Measurements from ENCODE around the gene TTC16.
A peak's percentile ranks its signal among the peaks of the same experiment; 100 is the strongest.

TTC16 gene

GRCh38 chr9:127729522-127730256 lies 13.8 kb downstream of the TTC16 start:
- no peak overlapping the region for H3K4me3 ChIP-seq (ENCODE audit: low read length in 2 of 2)
- no peaks in the 10 kb centered on the region for H3K9me3 ChIP-seq (ENCODE audit: control insufficient read depth in 2 of 2, low read length in 2 of 2)
- peaks cover 0 to 5% of the 10 kb centered on the region in 2 donors for H3K36me3 ChIP-seq (ENCODE audit: control insufficient read depth in 2 of 2, insufficient read depth in 2 of 2, low read length in 2 of 2)
- no peak overlapping the region for H3K27ac ChIP-seq (ENCODE audit: low read depth in 2 of 2, low read length in 2 of 2)
- no peak overlapping the region for H3K9ac ChIP-seq (ENCODE audit: low read depth in 1 of 2, low read length in 2 of 2)
- H3K27me3 ChIP-seq (ENCODE audit: control insufficient read depth in 2 of 2, insufficient read depth in 2 of 2, low read length in 2 of 2): no peaks in the 10 kb centered on the region
- peaks cover 6 to 7% of the 10 kb centered on the region in 2 donors for H3K4me1 ChIP-seq (ENCODE audit: control insufficient read depth in 2 of 2, insufficient read depth in 2 of 2, low read length in 2 of 2)

- no peaks in the 10 kb centered on the region for H3K27me3 ChIP-seq (ENCODE audit: control insufficient read depth in 2 of 2, insufficient read depth in 2 of 2, low read length in 2 of 2)
- H3K27ac ChIP-seq (ENCODE audit: low read depth in 2 of 2, low read length in 2 of 2): no peak overlapping the region
- no peak overlapping the region for H3K4me3 ChIP-seq (ENCODE audit: low read length in 2 of 2)
These were observed 14.4 kb downstream of the TTC16 start for GRCh38 chr9:127730262-127730661.

GRCh38 chr9:127730799-127731410 lies 15.0 kb downstream of the TTC16 start:
- Histone ChIP-seq H3K27ac (ENCODE audit: low read depth in 2 of 2, low read length in 2 of 2) (no peak overlapping the region), H3K27me3 (ENCODE audit: control insufficient read depth in 2 of 2, insufficient read depth in 2 of 2, low read length in 2 of 2) (no peaks in the 10 kb centered on the region), H3K9ac (ENCODE audit: low read depth in 1 of 2, low read length in 2 of 2) (no peak overlapping the region), H3K4me1 (ENCODE audit: control insufficient read depth in 2 of 2, insufficient read depth in 2 of 2, low read length in 2 of 2) (peaks cover 8 to 9% of the 10 kb centered on the region in 2 donors), H3K36me3 (ENCODE audit: control insufficient read depth in 2 of 2, insufficient read depth in 2 of 2, low read length in 2 of 2) (peaks cover 0 to 5% of the 10 kb centered on the region in 2 donors), H3K4me3 (ENCODE audit: low read length in 2 of 2) (no peak overlapping the region), H3K9me3 (ENCODE audit: control insufficient read depth in 2 of 2, low read length in 2 of 2) (no peaks in the 10 kb centered on the region)

More at GRCh38 chr9:127730262-127730661, 14.4 kb downstream of the TTC16 start:
- no peaks in the 10 kb centered on the region for H3K9me3 ChIP-seq (ENCODE audit: control insufficient read depth in 2 of 2, low read length in 2 of 2)
- H3K36me3 ChIP-seq (ENCODE audit: control insufficient read depth in 2 of 2, insufficient read depth in 2 of 2, low read length in 2 of 2): peaks cover 0 to 5% of the 10 kb centered on the region in 2 donors
- no peak overlapping the region for H3K9ac ChIP-seq (ENCODE audit: low read depth in 1 of 2, low read length in 2 of 2)
- H3K4me1 ChIP-seq (ENCODE audit: control insufficient read depth in 2 of 2, insufficient read depth in 2 of 2, low read length in 2 of 2): peaks cover 5 to 7% of the 10 kb centered on the region in 2 donors

GRCh38 chr9:127731938-127732337 lies 16.1 kb downstream of the TTC16 start:
- no peaks in the 10 kb centered on the region for H3K9me3 ChIP-seq (ENCODE audit: control insufficient read depth in 2 of 2, low read length in 2 of 2)
- peaks cover 8 to 9% of the 10 kb centered on the region in 2 donors for H3K4me1 ChIP-seq (ENCODE audit: control insufficient read depth in 2 of 2, insufficient read depth in 2 of 2, low read length in 2 of 2)
- H3K4me3 ChIP-seq (ENCODE audit: low read length in 2 of 2): no peak overlapping the region
- no peak overlapping the region for H3K27ac ChIP-seq (ENCODE audit: low read depth in 2 of 2, low read length in 2 of 2)
- peaks cover 0 to 5% of the 10 kb centered on the region in 2 donors for H3K36me3 ChIP-seq (ENCODE audit: control insufficient read depth in 2 of 2, insufficient read depth in 2 of 2, low read length in 2 of 2)
- no peaks in the 10 kb centered on the region for H3K27me3 ChIP-seq (ENCODE audit: control insufficient read depth in 2 of 2, insufficient read depth in 2 of 2, low read length in 2 of 2)
- no peak overlapping the region for H3K9ac ChIP-seq (ENCODE audit: low read depth in 1 of 2, low read length in 2 of 2)

GRCh38 chr9:127732444-127732843 lies 16.6 kb downstream of the TTC16 start:
- Histone ChIP-seq H3K27me3 (ENCODE audit: control insufficient read depth in 2 of 2, insufficient read depth in 2 of 2, low read length in 2 of 2) (no peaks in the 10 kb centered on the region), H3K9ac (ENCODE audit: low read depth in 1 of 2, low read length in 2 of 2) (no peak overlapping the region), H3K36me3 (ENCODE audit: control insufficient read depth in 2 of 2, insufficient read depth in 2 of 2, low read length in 2 of 2) (peaks cover 0 to 5% of the 10 kb centered on the region in 2 donors), H3K4me3 (ENCODE audit: low read length in 2 of 2) (no peak overlapping the region), H3K9me3 (ENCODE audit: control insufficient read depth in 2 of 2, low read length in 2 of 2) (no peaks in the 10 kb centered on the region), H3K4me1 (ENCODE audit: control insufficient read depth in 2 of 2, insufficient read depth in 2 of 2, low read length in 2 of 2) (peaks cover 8 to 9% of the 10 kb centered on the region in 2 donors), H3K27ac (ENCODE audit: low read depth in 2 of 2, low read length in 2 of 2) (no peak overlapping the region)

- no peak overlapping the region for H3K9ac ChIP-seq (ENCODE audit: low read depth in 1 of 2, low read length in 2 of 2)
These were observed 17.7 kb downstream of the TTC16 start for GRCh38 chr9:127733614-127734013.

GRCh38 chr9:127734247-127734746 lies 18.4 kb downstream of the TTC16 start:
- H3K9ac ChIP-seq (ENCODE audit: low read depth in 1 of 2, low read length in 2 of 2): peak overlapping the region; percentile 79 to 85
- H3K36me3 ChIP-seq (ENCODE audit: control insufficient read depth in 2 of 2, insufficient read depth in 2 of 2, low read length in 2 of 2): peaks cover 0 to 10% of the 10 kb centered on the region in 2 donors
- no peaks in the 10 kb centered on the region for H3K9me3 ChIP-seq (ENCODE audit: control insufficient read depth in 2 of 2, low read length in 2 of 2)
- H3K27ac ChIP-seq (ENCODE audit: low read depth in 2 of 2, low read length in 2 of 2): peak overlapping the region; percentile 95
- H3K4me3 ChIP-seq (ENCODE audit: low read length in 2 of 2): peak overlapping the region; percentile 65 to 78
- H3K4me1 ChIP-seq (ENCODE audit: control insufficient read depth in 2 of 2, insufficient read depth in 2 of 2, low read length in 2 of 2): peaks cover 8 to 9% of the 10 kb centered on the region in 2 donors
- no peaks in the 10 kb centered on the region for H3K27me3 ChIP-seq (ENCODE audit: control insufficient read depth in 2 of 2, insufficient read depth in 2 of 2, low read length in 2 of 2)

More at GRCh38 chr9:127733614-127734013, 17.7 kb downstream of the TTC16 start:
- Histone ChIP-seq H3K4me3 (ENCODE audit: low read length in 2 of 2) (no peak overlapping the region), H3K27ac (ENCODE audit: low read depth in 2 of 2, low read length in 2 of 2) (no peak overlapping the region), H3K9me3 (ENCODE audit: control insufficient read depth in 2 of 2, low read length in 2 of 2) (no peaks in the 10 kb centered on the region), H3K4me1 (ENCODE audit: control insufficient read depth in 2 of 2, insufficient read depth in 2 of 2, low read length in 2 of 2) (peaks cover 8 to 9% of the 10 kb centered on the region in 2 donors), H3K36me3 (ENCODE audit: control insufficient read depth in 2 of 2, insufficient read depth in 2 of 2, low read length in 2 of 2) (peaks cover 0 to 10% of the 10 kb centered on the region in 2 donors), H3K27me3 (ENCODE audit: control insufficient read depth in 2 of 2, insufficient read depth in 2 of 2, low read length in 2 of 2) (no peaks in the 10 kb centered on the region)

GRCh38 chr9:127734747-127735529 lies 19.1 kb downstream of the TTC16 start, which contains the start of gene TOR2A:
Gene TOR2A (minus strand): TSS chr9:127735294. CDS start chr9:127735270, 24 bp downstream.
- H3K9me3 ChIP-seq (ENCODE audit: control insufficient read depth in 2 of 2, low read length in 2 of 2): no peaks in the 10 kb centered on the region
- peak within 1 kb of the TSS; percentile 95 for H3K27ac ChIP-seq (ENCODE audit: low read depth in 2 of 2, low read length in 2 of 2)
- peak within 1 kb of the TSS; percentile 65 to 78 for H3K4me3 ChIP-seq (ENCODE audit: low read length in 2 of 2)
- peaks cover 0 to 10% of the 10 kb centered on the region in 2 donors for H3K36me3 ChIP-seq (ENCODE audit: control insufficient read depth in 2 of 2, insufficient read depth in 2 of 2, low read length in 2 of 2)
- H3K9ac ChIP-seq (ENCODE audit: low read depth in 1 of 2, low read length in 2 of 2): peak within 1 kb of the TSS; percentile 79 to 85
- peaks cover 8 to 11% of the 10 kb centered on the region in 2 donors for H3K4me1 ChIP-seq (ENCODE audit: control insufficient read depth in 2 of 2, insufficient read depth in 2 of 2, low read length in 2 of 2)
- no peaks in the 10 kb centered on the region for H3K27me3 ChIP-seq (ENCODE audit: control insufficient read depth in 2 of 2, insufficient read depth in 2 of 2, low read length in 2 of 2)

GRCh38 chr9:127735530-127736185 lies 19.8 kb downstream of the TTC16 start:
- H3K9ac ChIP-seq (ENCODE audit: low read depth in 1 of 2, low read length in 2 of 2): no peak overlapping the region
- no peak overlapping the region for H3K4me3 ChIP-seq (ENCODE audit: low read length in 2 of 2)
- no peaks in the 10 kb centered on the region for H3K9me3 ChIP-seq (ENCODE audit: control insufficient read depth in 2 of 2, low read length in 2 of 2)
- H3K27me3 ChIP-seq (ENCODE audit: control insufficient read depth in 2 of 2, insufficient read depth in 2 of 2, low read length in 2 of 2): no peaks in the 10 kb centered on the region
- H3K4me1 ChIP-seq (ENCODE audit: control insufficient read depth in 2 of 2, insufficient read depth in 2 of 2, low read length in 2 of 2): peaks cover 13 to 16% of the 10 kb centered on the region in 2 donors
- no peak overlapping the region for H3K27ac ChIP-seq (ENCODE audit: low read depth in 2 of 2, low read length in 2 of 2)
- peaks cover 0 to 10% of the 10 kb centered on the region in 2 donors for H3K36me3 ChIP-seq (ENCODE audit: control insufficient read depth in 2 of 2, insufficient read depth in 2 of 2, low read length in 2 of 2)

Measured in mucosa of rectum (tissue), 2 donors.